ENCODE results near the gene ELL. TPM values are rescaled to one million over a fixed set of nuclear protein-coding genes. Genes with fewer than 3 reads are reported as not detected.

Gene ELL
- total RNA-seq, 1 experiment from 2014 or later, result 21.0 TPM

- no peak overlapping the region for H3K9ac ChIP-seq (ENCODE audit: low read length)
- POLR2A ChIA-PET (ENCODE audit: unreplicated experiment), result no interaction called here
- no peaks in the 10 kb centered on the region for H3K27me3 ChIP-seq (ENCODE audit: low read length)
- intact Hi-C loops (cut with micrococcal nuclease), result no loop called here
- ATAC-seq (no peak), DNase-seq (no peak)
- H3K4me3 ChIP-seq (ENCODE audit: low read length), result no peak overlapping the region
- peaks cover 14% of the 10 kb centered on the region for H3K36me3 ChIP-seq (ENCODE audit: low read depth, low read length)
- H3K4me2 ChIP-seq (ENCODE audit: low read length), result no peak overlapping the region
- no peaks in the 10 kb centered on the region for H3K9me2 ChIP-seq (replicated peaks; ENCODE audit: low read length)
- H2AFZ ChIP-seq (ENCODE audit: low read length), result no peak overlapping the region
- CTCF ChIA-PET, result no interaction called here
- TF ChIP-seq CTCF (conservative IDR thresholded peaks at IDR 0.05; ENCODE audit: low read depth, low read length) (no peak), EZH2phosphoT487 (IDR thresholded peaks at IDR 0.05; ENCODE audit: borderline replicate concordance, low read length) (no peak)
- H3K4me1 ChIP-seq (ENCODE audit: insufficient read depth, low read length), result peaks cover 41% of the 10 kb centered on the region
- 0 out of 2 replicates have a peak, but pooled peaks cover 5% of the 10 kb centered on the region for H3K79me2 ChIP-seq (ENCODE audit: low read length)
- no peaks in the 10 kb centered on the region for H3K9me3 ChIP-seq (ENCODE audit: low read length)
- no peak overlapping the region for H3K27ac ChIP-seq (ENCODE audit: low read length)
- no TSS peak for BruUV-seq (replicated peaks)
- H3F3A ChIP-seq (ENCODE audit: low read length, unreplicated experiment), result peaks cover 3% of the 10 kb centered on the region
- no peaks in the 10 kb centered on the region for H4K20me1 ChIP-seq (ENCODE audit: low read length)
Observed at GRCh38 chr19:18457483-18458331, 64.2 kb downstream of the ELL start.

GRCh38 chr19:18456974-18457373, 64.9 kb downstream of the ELL start:
- Histone ChIP-seq H3K4me2 (ENCODE audit: low read length) (no peak overlapping the region), H4K20me1 (ENCODE audit: low read length) (no peaks in the 10 kb centered on the region), H3K9me3 (ENCODE audit: low read length) (no peaks in the 10 kb centered on the region), H3F3A (ENCODE audit: low read length, unreplicated experiment) (peaks cover 3% of the 10 kb centered on the region), H3K27me3 (ENCODE audit: low read length) (no peaks in the 10 kb centered on the region), H3K79me2 (ENCODE audit: low read length) (0 out of 2 replicates have a peak, but pooled peaks cover 5% of the 10 kb centered on the region), H3K4me1 (ENCODE audit: insufficient read depth, low read length) (peaks cover 47% of the 10 kb centered on the region), H3K4me3 (ENCODE audit: low read length) (no peak overlapping the region), H3K36me3 (ENCODE audit: low read depth, low read length) (peaks cover 14% of the 10 kb centered on the region), H3K27ac (ENCODE audit: low read length) (no peak overlapping the region), H3K9me2 (replicated peaks; ENCODE audit: low read length) (no peaks in the 10 kb centered on the region), H2AFZ (ENCODE audit: low read length) (no peak overlapping the region), H3K9ac (ENCODE audit: low read length) (no peak overlapping the region)
- intact Hi-C loops (cut with micrococcal nuclease), result no loop called here
- DNase-seq, result no peak
- TF ChIP-seq CTCF (conservative IDR thresholded peaks at IDR 0.05; ENCODE audit: low read depth, low read length) (no peak), EZH2 (IDR thresholded peaks at IDR 0.05; ENCODE audit: low read length, unreplicated experiment) (no peak), EZH2phosphoT487 (IDR thresholded peaks at IDR 0.05; ENCODE audit: borderline replicate concordance, low read length) (no peak)
- ChIA-PET CTCF (no interaction called here), POLR2A (ENCODE audit: unreplicated experiment) (no interaction called here)
- BruUV-seq (replicated peaks), result no TSS peak
- ATAC-seq, result no peak

- Histone ChIP-seq H3K36me3 (ENCODE audit: low read depth, low read length) (peaks cover 11% of the 10 kb centered on the region), H3K9ac (ENCODE audit: low read length) (no peak overlapping the region), H3K4me1 (ENCODE audit: insufficient read depth, low read length) (peaks cover 43% of the 10 kb centered on the region), H3F3A (ENCODE audit: low read length, unreplicated experiment) (peaks cover 3% of the 10 kb centered on the region), H3K9me3 (ENCODE audit: low read length) (no peaks in the 10 kb centered on the region), H2AFZ (ENCODE audit: low read length) (no peak overlapping the region), H4K20me1 (ENCODE audit: low read length) (no peaks in the 10 kb centered on the region), H3K79me2 (ENCODE audit: low read length) (0 out of 2 replicates have a peak, but pooled peaks cover 5% of the 10 kb centered on the region), H3K4me2 (ENCODE audit: low read length) (no peak overlapping the region), H3K4me3 (ENCODE audit: low read length) (no peak overlapping the region), H3K9me2 (replicated peaks; ENCODE audit: low read length) (no peaks in the 10 kb centered on the region), H3K27ac (ENCODE audit: low read length) (no peak overlapping the region), H3K27me3 (ENCODE audit: low read length) (no peaks in the 10 kb centered on the region)
- no peak for TF ChIP-seq CTCF (conservative IDR thresholded peaks at IDR 0.05; ENCODE audit: low read depth, low read length)
- no peak for TF ChIP-seq EZH2phosphoT487 (IDR thresholded peaks at IDR 0.05; ENCODE audit: borderline replicate concordance, low read length)
- no peak for TF ChIP-seq EZH2 (IDR thresholded peaks at IDR 0.05; ENCODE audit: low read length, unreplicated experiment)
- BruUV-seq (replicated peaks), result no TSS peak
- ATAC-seq (no peak), DNase-seq (no peak)
- ChIA-PET CTCF (no interaction called here), POLR2A (ENCODE audit: unreplicated experiment) (no interaction called here)
- intact Hi-C loops (cut with micrococcal nuclease), result no loop called here
Observed at GRCh38 chr19:18456279-18456678, 65.6 kb downstream of the ELL start.

Data from PC-3 (cell line).